Fibroblast of the conjunctiva (primary cell): ENCODE measurements around the gene ABCB11.
"Not testable (repeated sequence)": the region's sequence is repeated elsewhere in the genome, so short reads cannot be mapped to it uniquely, and the experiment has no call there.

Experiments used
- DNase-seq: peaks from one replicate; pipeline ENCODE4 v3.0.0-alpha.2; 2010; ENCODE audit warnings: low read depth

The ABCB11 gene

GRCh38 chr2:168889635-168890005 lies 141.5 kb downstream of the ABCB11 start:
- no peak for DNase-seq

- DNase-seq, result no peak
These were observed 146.1 kb downstream of the ABCB11 start for GRCh38 chr2:168884975-168885374.

- not testable (repeated sequence) for DNase-seq
These were observed 149.0 kb downstream of the ABCB11 start for GRCh38 chr2:168882163-168882562.

GRCh38 chr2:168874368-168875054 lies 156.6 kb downstream of the ABCB11 start:
- no peak for DNase-seq

GRCh38 chr2:168870824-168871223 lies 160.3 kb downstream of the ABCB11 start:
- not testable (repeated sequence) for DNase-seq
